Measurements from ENCODE around the gene MMP7.

MMP7 gene

DNA sequence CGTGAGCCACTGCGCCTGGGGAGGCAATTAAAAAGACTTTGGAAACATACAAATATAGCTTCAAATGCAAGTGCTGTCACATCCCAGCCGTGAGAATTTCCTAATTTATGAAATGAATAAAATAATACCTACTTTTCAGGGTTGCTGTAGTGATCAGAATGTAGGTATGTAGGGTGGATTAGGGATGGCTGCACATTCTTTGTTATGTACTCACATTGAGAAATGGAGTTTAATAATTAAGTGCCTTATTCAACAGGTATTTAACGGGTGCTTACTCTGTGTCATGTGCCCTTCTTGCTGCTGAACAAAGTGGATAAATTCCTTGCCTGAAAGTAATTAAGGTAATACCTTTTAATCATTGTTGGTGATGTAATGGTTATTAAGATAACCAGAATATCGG is 37.0 kb downstream of the MMP7 start:
- DNase-seq (ENCODE audit: low read depth) = no peak

- DNase-seq (ENCODE audit: low read depth) = no peak
Measured at GRCh38 chr11:102491969-102492368, 38.6 kb downstream of the MMP7 start.

GRCh38 chr11:102489186-102490145 is 41.1 kb downstream of the MMP7 start:
- DNase-seq (ENCODE audit: low read depth) = no peak

- DNase-seq (ENCODE audit: low read depth) = no peak
Measured at GRCh38 chr11:102488208-102488607, 42.3 kb downstream of the MMP7 start.

- DNase-seq (ENCODE audit: low read depth) = no peak
Measured at GRCh38 chr11:102487214-102487613, 43.3 kb downstream of the MMP7 start.

GRCh38 chr11:102486584-102486983 is 44.0 kb downstream of the MMP7 start:
- DNase-seq (ENCODE audit: low read depth) = no peak

DNA sequence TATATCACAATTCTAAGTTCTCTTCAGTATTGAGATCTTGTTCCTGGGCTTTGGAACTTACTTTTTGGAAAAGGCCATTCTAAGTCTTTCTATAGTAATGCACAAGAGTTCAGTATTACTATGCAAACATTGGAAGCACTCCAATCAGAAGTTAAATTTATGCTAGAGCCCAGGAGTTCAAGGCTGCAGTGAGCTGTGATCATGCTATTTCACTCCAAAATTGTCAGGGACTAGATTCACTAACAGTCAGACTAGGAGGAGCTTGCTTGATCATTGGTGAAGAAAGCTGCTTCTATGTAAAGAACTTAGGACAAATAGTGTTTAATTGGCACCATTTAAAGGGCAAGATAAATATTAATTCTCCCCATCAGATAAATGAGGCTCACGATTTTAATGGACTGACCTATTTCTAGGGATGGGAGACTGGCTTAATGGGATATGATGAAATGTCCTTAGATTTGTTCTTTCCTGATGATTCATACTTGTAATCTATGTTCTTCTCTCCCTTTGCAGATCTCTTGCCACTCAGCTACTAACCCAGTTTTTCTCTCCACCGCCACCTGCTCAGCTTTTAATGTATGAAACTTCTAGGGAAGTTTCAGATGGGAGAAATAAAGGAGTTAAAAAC is 45.3 kb downstream of the MMP7 start:
- DNase-seq (ENCODE audit: low read depth) = no peak

- DNase-seq (ENCODE audit: low read depth) = no peak
Measured at GRCh38 chr11:102482433-102482832, 48.1 kb downstream of the MMP7 start.

DNA sequence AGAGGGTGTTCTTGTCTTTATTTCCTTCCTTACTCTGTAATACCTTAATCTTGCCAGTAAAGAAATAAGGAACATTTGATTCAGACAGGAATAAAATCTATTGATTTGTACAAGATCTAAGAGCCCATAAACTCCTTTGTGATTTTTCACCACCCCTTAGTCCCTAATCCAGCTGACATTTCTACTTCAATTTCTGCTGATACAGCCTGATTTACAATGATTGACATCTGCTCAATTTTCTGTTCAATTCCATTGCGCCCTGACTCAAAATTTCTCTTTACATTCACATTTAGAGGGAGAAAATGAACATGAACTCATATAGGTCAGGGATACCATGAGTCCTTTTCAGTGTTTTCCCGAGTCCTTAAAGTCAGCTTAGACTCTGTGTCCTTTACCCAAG is 50.8 kb downstream of the MMP7 start:
- DNase-seq (ENCODE audit: low read depth) = no peak

DNA sequence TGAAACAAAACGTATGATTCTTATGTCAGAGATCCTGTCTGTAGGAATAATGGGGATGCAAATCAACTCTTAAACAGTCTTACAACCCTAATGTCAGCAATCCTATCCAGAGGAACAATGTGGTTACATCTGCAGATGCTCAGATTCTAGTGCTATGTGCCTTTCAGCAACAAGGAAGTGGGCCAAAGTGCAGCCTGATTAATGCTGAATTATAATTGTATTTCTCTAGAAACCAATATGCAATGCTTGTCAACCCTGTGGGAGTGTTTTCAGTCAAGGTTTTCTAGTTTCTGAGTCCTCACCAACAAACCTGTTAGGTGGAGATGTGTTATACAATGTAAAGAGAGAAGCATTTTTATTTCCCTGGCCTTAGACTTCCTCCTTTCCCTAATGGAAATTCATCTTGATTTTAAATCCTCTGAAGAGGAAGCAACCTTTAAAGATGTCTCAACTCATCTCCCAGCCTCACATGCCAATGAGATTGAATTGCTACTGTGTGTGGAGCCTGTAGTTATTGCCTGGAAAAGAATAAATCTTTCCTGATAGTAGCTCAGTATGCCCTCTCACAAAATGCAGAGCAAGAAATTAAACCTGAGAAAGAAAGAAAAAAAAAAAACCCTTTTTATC is 51.8 kb downstream of the MMP7 start:
- no peak for DNase-seq (ENCODE audit: low read depth)

DNA sequence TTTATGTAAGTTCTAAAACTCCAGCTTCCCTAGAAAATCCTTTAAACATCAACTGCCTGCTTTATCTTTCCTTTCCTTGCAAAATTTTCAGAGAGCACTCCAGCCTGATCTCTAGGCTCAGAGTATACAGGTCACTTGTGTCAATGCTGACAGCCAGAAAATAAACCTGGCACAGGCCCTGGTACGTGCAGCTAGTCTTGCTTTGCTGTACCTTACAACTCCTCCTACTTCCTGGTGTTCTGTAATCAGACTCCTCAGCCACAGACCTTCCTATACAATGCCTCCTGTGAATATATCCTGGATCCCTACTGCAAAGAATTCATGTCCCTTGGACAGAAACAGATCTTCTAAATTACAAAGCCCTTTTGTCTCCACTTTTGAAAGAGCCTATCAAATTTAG is 53.7 kb downstream of the MMP7 start:
- DNase-seq (ENCODE audit: low read depth) = no peak

DNA sequence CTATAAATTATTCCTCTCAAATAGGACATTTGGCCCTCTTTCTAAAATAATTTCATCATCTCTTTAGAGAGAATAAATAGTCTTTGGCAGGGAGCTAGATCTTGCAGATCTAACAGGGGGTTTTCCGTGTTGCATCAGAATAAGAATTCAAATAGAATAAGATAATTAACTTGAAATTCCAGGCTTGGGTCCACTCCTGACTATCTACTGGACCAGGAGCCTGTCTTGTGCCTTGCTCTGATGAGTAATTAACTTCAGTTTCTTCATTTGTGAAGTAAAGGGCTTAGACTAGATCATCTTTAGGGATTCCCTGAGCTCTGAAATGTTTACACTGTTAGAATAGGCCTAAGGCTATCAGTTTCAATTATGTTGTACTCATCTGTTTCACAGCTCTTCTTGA is 54.5 kb downstream of the MMP7 start:
- DNase-seq (ENCODE audit: low read depth) = no peak

DNA sequence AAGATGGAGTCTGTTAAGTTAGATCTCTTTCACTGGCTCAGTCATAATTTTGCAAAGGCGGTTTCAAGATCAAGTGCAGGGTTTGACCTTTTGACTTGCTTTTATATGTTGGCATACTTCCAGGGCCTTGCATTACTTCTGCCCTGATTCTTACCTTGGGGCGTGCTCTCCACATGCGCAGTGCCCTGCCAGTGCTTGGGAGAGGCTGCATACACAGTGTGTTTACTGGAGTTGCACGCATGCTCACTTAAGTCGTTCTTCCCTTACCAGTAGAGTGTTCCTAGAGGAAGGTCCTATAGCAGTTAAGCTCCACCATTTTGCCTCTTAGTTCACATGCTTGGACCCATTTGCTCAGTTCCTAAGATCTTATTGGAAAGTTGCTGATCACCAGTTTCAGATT is 57.0 kb downstream of the MMP7 start:
- DNase-seq (ENCODE audit: low read depth) = no peak

DNA sequence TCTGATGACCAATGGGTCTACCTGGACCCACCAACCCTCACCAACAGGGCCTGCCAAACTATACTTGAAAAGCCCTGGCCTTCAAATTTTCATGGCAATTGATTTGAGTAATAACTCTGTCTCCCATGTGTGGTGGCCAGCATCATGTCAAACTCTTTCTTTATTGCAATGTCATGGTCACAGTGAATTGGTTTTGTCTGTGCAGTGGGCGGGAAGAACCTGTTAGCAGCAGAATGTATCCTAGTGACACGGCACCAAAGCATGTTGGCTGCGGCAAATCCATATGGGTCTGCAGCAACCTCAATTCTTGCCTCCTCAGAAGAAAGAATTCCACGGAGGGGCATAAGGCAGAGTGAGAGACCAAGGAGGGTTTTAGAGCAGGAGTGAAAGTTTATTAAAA is 58.4 kb downstream of the MMP7 start:
- no peak for DNase-seq (ENCODE audit: low read depth)

- no peak for DNase-seq (ENCODE audit: low read depth)
Measured at GRCh38 chr11:102471474-102471873, 59.1 kb downstream of the MMP7 start.
